Prostate gland (tissue), 2 donors: Measurements from ENCODE around the gene CD80. TPM values are rescaled to one million over a fixed set of nuclear protein-coding genes. Genes with fewer than 3 reads are reported as not detected.

Source experiments
- DNase-seq: peaks from one replicate; pipeline ENCODE4 v3.0.0-alpha.2; 2019; ENCODE audit warnings: low spot score
- H3K27ac ChIP-seq, 2 donors: fragments of 200-600 bp; sonication (generic); 2 replicates each; pipeline ENCODE4 v1.5.1; 2017 to 2019
- H3K27me3 ChIP-seq: fragments of 200-600 bp; sonication (generic); replicated peaks from 2 replicates; pipeline ENCODE4 v1.5.1; 2019; ENCODE audit not compliant: insufficient read depth
- H3K36me3 ChIP-seq, 2 donors: fragments of 200-600 bp; sonication (generic); 1 replicate in 1 of 2; 2 replicates in 1 of 2; pipeline versions ENCODE4 v1.5.1 to v1.8.1; 2017 to 2019
- H3K4me1 ChIP-seq: fragments of 200-600 bp; sonication (generic); replicated peaks from 2 replicates; pipeline ENCODE4 v1.5.1; 2019
- H3K4me3 ChIP-seq, 2 donors: fragments of 200-600 bp; sonication (generic); 2 replicates each; pipeline ENCODE4 v1.5.1; 2017 to 2019
- H3K9me3 ChIP-seq: fragments of 200-600 bp; sonication (generic); 2 replicates; pipeline ENCODE4 v1.5.1; 2017
- CTCF ChIP-seq, 4 experiments: fragments of 200-600 bp in 2 of 4; fragments of 450-650 bp in 2 of 4; sonication (generic) in 2 of 4; IDR thresholded peaks; 1 replicate in 3 of 4; 2 replicates in 1 of 4; pipeline ENCODE4 v1.5.1; 2016 to 2019; ENCODE audit warnings: antibody characterized with exemption in 4 of 4, mild to moderate bottlenecking in 2 of 4, moderate library complexity in 2 of 4
- POLR2A ChIP-seq: fragments of 450-650 bp; IDR thresholded peaks from one replicate; pipeline ENCODE4 v1.6.1; 2016; ENCODE audit warnings: antibody characterized with exemption, mild to moderate bottlenecking
- POLR2AphosphoS5 ChIP-seq: sonication (generic); formaldehyde crosslinking; IDR thresholded peaks from one replicate; pipeline ENCODE4 v1.6.1; 2017; ENCODE audit warnings: antibody characterized with exemption
- WGBS: methylation state at CpG from one replicate; pipeline ENCODE4 v1.1.5; 2018; 5-methylcytosine and 5-hydroxymethylcytosine counted together
- intact Hi-C: fragments of 100-400 bp; cut with DNase I; formaldehyde crosslinking; loops from one replicate; pipeline ENCODE4 v1.14.2; 2022
- total RNA-seq, 2 donors: library from RNA; depleted of rRNA; stranded (reverse); fragments of >200 nt; gene quantifications; one replicate each; pipeline ENCODE4 v1.1.0, GENCODE V29; 2016

The CD80 gene
- total RNA-seq, 2 donors from 2014 or later, result not detected

- no peaks in the 10 kb centered on the region for H3K27me3 ChIP-seq
- no peaks in the 10 kb centered on the region for H3K36me3 ChIP-seq
- no peaks in the 10 kb centered on the region for H3K4me1 ChIP-seq
- no peak for DNase-seq
- no peak overlapping the region for H3K27ac ChIP-seq
- WGBS, result 92% methylated on average over 3 of the region's 3 CpGs
- no peak overlapping the region for H3K4me3 ChIP-seq
- no peak for TF ChIP-seq POLR2AphosphoS5
- TF ChIP-seq CTCF (IDR thresholded peaks at IDR 0.05), result no peak
- no peak for TF ChIP-seq POLR2A
- intact Hi-C loops, result no loop called here
- no peaks in the 10 kb centered on the region for H3K9me3 ChIP-seq
Measured at GRCh38 chr3:119541547-119541946, 17.9 kb downstream of the CD80 start.

DNA sequence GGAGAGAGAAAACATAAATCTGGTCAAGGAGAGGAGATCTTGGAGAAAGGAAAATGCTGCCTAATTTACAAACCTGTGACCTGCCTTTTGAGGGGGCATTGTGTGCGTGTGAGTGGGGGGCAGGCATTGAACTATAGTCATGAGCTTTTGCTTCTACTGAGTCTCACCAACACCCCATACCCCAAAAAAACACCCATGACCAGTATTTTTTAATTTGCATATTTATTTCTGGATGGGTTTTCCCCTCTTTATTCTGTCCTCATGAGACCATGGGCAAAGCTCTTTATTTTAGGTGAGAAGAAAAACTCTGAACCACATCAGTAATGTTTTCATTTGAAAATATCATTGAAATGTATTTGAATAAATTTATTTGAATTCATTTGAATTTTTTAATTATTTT lies 20.6 kb downstream of the CD80 start:
- WGBS, result 76% methylated on average over 1 of the region's 1 CpG
- DNase-seq, result no peak

DNA sequence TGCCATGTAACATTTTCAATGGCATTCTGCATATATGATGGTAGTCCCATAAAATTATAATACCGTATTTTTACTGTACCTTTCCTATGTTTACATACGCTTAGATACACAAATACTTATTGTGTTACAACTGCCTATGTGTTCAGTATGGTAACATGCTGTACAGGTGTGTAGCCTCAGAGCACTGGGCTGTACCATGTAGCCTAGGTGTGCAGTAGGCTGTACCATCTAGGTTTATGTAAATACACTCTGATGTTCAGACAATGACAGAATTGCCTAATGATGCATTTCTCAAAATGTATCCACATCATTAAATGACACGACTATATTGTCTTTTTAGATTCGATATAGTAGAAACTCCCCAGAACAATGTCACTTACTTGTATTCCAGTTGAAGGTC lies 22.7 kb downstream of the CD80 start:
- WGBS, result 82% methylated on average over 4 of the region's 4 CpGs
- intact Hi-C loops, result no loop called here
- no peaks in the 10 kb centered on the region for H3K36me3 ChIP-seq
- no peak overlapping the region for H3K27ac ChIP-seq
- no peaks in the 10 kb centered on the region for H3K9me3 ChIP-seq
- no peak for DNase-seq
- H3K4me3 ChIP-seq, result no peak overlapping the region
- no peaks in the 10 kb centered on the region for H3K4me1 ChIP-seq
- TF ChIP-seq POLR2A (no peak), POLR2AphosphoS5 (no peak), CTCF (IDR thresholded peaks at IDR 0.05) (no peak)
- no peaks in the 10 kb centered on the region for H3K27me3 ChIP-seq

More for the DNA sequence above, 20.6 kb downstream of the CD80 start:
- H3K4me1 ChIP-seq, result no peaks in the 10 kb centered on the region
- TF ChIP-seq POLR2AphosphoS5 (no peak), POLR2A (no peak), CTCF (IDR thresholded peaks at IDR 0.05) (no peak)
- intact Hi-C loops, result no loop called here
- no peaks in the 10 kb centered on the region for H3K9me3 ChIP-seq
- no peak overlapping the region for H3K27ac ChIP-seq
- no peaks in the 10 kb centered on the region for H3K36me3 ChIP-seq
- H3K4me3 ChIP-seq, result no peak overlapping the region
- no peaks in the 10 kb centered on the region for H3K27me3 ChIP-seq

GRCh38 chr3:119534296-119534695 lies 25.1 kb downstream of the CD80 start:
- no peaks in the 10 kb centered on the region for H3K36me3 ChIP-seq
- intact Hi-C loops, result no loop called here
- H3K27ac ChIP-seq, result no peak overlapping the region
- no peak overlapping the region for H3K4me3 ChIP-seq
- no peaks in the 10 kb centered on the region for H3K4me1 ChIP-seq
- H3K9me3 ChIP-seq, result no peaks in the 10 kb centered on the region
- no peak for DNase-seq
- WGBS, result 83% methylated on average over 1 of the region's 1 CpG
- H3K27me3 ChIP-seq, result no peaks in the 10 kb centered on the region
- TF ChIP-seq CTCF (IDR thresholded peaks at IDR 0.05), result no peak
- TF ChIP-seq POLR2AphosphoS5, result no peak
- no peak for TF ChIP-seq POLR2A

GRCh38 chr3:119531151-119531550 lies 28.3 kb downstream of the CD80 start:
- intact Hi-C loops, result no loop called here

More at GRCh38 chr3:119531151-119531550, 28.3 kb downstream of the CD80 start:
- Histone ChIP-seq H3K9me3 (no peaks in the 10 kb centered on the region), H3K4me1 (no peaks in the 10 kb centered on the region), H3K36me3 (no peaks in the 10 kb centered on the region), H3K27ac (no peak overlapping the region), H3K4me3 (no peak overlapping the region), H3K27me3 (no peaks in the 10 kb centered on the region)
- DNase-seq, result no peak
- no peak for TF ChIP-seq CTCF (IDR thresholded peaks at IDR 0.05)
- TF ChIP-seq POLR2AphosphoS5, result no peak
- TF ChIP-seq POLR2A, result no peak
- WGBS, result 86% methylated on average over 4 of the region's 4 CpGs
